GM18867 (cell line): ENCODE results near the gene TET3.

Experiments used
- ATAC-seq: cut with Tn5 transposase; IDR thresholded peaks from one replicate; pipeline ENCODE4 v1.9.1; 2021; ENCODE audit warnings: mild to moderate bottlenecking, moderate library complexity; ENCODE audit not compliant: unreplicated experiment

TET3 gene

DNA sequence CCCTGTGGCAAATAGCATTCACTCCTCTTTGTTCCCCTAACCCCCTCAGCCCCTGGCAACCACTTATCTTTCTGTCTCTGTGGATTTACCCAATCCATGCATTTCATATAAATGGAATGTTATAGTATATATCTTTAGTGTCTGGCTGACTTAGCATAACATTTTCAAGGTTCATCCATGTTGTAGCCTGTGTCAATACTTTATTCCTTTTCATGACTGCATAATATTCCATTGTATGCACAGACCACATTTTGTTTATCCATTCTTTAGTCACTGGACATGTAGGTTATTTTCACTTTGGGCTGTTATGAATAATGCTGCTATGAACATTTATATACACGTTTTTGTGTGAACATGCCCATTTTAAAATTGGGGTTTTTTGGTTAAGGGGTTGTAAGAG, 42.8 kb downstream of the TET3 start:
- no peak for ATAC-seq

DNA sequence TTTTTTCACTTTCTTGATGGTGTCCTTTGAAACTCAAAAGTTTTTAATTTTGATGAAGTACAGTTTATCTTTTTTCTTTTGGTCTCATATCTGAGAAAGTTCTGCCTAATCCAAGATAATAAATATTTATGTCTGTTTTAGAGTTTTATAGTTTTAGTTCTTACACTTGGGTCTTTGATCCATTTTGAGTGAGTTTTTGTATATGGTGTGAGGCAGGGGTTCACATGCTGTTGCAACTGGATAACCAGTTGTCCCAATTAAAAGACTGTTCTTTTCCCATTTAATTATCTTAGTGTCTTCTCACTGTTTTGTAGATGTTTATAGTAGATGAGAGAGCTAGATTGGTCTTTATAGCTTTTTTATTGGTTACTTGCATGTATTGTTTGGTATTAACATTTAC, 43.6 kb downstream of the TET3 start:
- ATAC-seq: no peak

DNA sequence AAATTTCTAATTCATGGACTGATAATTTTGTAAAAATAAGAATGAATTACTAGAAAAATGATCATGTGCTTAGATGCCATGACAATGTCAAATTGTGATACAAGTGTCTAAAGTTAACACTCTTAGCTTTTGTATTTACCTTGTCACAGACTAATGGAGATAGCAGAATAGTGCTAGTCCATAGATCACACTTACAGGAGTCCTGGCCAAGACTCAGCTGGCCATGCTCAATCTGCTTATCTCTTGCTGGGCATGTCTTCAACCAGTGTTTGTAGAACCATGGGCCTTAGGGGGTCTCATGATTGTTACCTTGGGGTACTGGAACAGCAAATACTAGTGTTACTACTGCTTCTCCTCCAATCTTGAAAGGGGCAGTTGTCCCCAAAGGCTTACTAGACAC, 44.0 kb downstream of the TET3 start:
- no peak for ATAC-seq

DNA sequence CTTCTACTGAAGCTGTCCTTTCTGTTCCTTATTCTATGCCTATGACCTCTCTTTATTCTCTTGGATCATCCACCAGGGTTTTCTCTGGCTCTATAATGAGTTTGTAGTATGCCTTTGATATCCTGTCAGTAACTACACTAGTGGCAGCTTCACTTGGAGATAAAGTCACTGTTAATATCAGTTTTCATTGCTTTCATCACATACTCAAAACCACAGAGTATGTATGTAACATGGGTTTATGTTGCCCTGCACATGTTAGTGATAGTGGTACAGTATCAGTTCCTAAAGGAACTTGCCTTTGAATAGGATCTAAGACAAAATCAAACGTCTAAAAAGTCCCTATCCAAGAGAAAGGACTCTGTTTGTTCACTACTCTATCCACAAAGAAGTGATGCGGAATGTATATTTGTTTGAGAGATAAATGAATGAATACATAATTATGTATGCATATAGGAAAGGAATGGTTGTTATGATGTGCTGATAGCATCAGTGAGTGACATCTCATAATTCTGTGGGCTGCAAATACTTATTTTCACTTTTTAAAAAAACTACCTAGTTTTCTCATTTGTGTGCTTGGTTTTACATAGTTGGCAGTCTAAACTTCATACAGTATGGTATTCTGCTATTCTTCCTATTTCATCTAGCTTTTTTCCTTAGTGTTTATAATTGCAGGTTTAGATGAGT, 45.1 kb downstream of the TET3 start:
- ATAC-seq: no peak

DNA sequence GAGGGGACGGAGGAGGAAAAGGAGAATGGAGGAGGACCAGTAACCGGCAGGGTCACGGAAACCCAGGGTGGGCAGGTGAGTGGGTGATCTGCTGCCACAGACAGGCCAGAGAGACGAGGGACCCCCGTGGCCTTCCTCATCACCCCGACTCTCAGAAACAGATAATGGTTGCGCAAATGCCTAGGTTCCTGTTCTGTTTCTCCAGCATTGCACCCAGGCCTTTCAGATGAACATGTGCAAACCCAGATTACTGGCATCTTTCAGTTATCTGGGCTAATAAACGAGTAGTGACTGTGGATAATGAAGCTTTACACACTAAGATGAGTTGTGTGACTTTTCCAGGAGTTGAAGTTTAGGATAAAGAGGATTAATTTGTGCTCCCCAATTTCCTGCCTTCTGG, 46.5 kb downstream of the TET3 start:
- ATAC-seq: no peak

- ATAC-seq: no peak
Observed at GRCh38 chr2:74031959-74032287, 47.2 kb downstream of the TET3 start.

- ATAC-seq: no peak
Observed at GRCh38 chr2:74033375-74033774, 48.7 kb downstream of the TET3 start.
